HG02943 (cell line): ENCODE data around the gene IGFL1.
"Not testable (repeated sequence)": the region's sequence is repeated elsewhere in the genome, so short reads cannot be mapped to it uniquely, and the experiment has no call there.

Source experiments
- ATAC-seq: cut with Tn5 transposase; IDR thresholded peaks from one replicate; pipeline ENCODE4 v1.9.1; 2021; ENCODE audit warnings: mild to moderate bottlenecking, low read depth, moderate library complexity; ENCODE audit not compliant: unreplicated experiment

The IGFL1 gene

DNA sequence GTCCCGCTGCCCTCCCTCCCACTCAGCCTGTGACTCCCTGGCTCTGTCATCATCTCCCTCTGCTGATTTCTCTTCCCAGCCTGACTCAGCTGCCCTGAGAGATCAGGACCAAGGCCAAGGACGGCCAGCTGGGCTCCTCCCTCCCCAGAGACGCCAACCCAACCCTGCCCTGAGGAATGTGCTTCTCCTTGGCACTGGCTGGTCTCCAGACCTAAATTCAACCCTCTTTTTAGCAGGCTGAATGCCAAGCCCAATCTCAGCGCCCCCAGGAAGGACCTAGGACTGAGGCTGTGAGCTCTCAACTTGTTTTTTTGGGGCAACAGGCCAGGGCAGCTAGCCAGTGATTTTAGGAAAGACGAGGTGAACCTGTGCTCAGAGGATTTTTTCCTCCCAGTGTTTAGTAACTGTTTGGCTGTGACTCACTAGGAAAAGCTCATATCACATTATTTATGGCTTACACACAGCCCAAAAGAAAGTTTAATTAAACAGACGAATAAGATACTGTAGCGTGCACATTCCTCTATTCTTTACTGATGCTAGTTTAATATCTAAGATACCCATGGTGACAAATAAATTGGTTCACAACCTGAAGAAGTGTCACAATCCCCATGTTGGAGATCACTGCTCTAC lies 7.4 kb upstream of the IGFL1 start:
- ATAC-seq = no peak

DNA sequence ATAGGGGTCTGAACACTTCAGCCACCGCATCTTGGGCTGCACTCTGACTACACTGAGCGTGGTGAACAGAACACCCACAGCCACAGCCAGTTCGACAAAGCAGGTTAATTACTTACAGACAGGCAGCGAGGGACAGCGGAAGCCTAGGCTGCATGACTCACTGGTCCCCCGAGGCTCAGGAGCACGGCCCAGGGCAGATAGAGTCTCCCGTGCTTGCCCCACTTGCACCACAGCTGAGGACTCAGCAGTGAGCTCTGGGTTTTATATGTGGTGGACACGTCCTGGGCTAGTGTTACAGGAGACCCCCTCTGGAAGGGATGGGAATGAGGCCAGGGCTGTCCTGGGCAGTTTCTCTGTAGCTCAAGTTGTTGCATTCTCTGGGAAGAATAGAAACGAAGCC lies 5.8 kb upstream of the IGFL1 start:
- ATAC-seq = not testable (repeated sequence)

DNA sequence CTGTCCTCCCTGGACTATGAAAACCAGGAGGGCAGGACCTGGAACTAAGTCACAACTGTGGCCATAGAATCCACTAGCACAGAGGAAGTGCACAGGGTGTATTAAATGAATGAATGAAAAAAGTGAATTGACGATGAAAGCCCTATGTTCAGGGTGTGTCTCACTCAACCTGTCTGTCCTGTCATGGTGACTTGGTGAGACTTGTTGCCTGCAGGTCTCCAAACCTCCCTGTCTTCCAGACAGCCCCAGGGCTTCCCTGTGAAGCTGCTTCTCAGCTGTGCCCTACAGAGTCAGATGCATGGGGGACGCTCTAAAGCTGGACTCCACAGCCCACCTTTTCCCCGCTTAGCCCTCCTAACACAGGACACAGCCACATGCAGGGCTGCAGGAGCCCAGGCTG lies 4.8 kb upstream of the IGFL1 start:
- no peak for ATAC-seq

DNA sequence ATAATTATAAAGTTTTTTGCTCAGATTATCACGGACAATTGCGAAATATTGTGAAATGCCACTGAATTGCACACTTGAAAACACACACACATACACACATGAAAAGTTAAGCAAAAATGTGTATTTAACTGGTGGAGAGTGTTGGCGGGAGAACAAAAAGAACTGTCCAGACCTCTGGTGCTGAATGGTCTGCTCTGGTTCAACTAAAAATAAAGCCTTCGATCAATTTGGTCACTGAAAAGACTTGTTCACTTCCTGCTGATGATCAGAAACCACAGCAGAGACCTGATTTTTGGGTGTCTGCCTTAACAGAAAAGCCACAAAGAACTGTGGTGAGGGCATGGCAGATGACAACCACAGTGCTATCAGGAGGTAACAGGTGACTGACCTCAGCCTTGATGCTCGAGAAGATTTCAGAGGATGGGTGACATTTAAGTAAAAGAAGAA lies 4.0 kb upstream of the IGFL1 start:
- no peak for ATAC-seq

DNA sequence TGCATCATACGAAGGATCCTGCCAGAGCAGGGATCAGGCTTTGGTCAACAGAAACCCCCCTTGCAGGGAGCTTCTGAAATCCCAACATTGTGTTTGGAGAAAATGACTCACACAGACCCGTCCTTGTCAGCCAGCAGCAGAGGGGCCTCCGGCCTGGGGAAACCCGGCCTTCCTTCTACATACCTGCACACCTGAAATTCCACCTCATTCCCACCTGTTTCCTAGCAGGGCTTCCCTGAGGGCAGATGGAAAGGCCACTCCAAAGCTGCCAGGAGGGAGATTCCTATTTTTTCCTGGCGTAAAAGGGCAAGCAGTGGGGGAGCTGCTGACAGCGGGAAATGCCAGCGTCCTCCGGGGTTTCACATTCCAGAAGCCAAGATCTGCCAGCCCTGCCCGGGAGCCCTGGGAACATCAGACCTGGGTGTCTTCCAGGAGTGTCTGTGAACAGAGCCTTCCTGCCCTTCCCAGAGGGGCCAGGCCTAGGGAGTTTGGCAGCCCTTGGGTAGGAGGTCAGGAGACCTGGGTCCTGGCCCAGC lies 3.0 kb upstream of the IGFL1 start:
- no peak for ATAC-seq

DNA sequence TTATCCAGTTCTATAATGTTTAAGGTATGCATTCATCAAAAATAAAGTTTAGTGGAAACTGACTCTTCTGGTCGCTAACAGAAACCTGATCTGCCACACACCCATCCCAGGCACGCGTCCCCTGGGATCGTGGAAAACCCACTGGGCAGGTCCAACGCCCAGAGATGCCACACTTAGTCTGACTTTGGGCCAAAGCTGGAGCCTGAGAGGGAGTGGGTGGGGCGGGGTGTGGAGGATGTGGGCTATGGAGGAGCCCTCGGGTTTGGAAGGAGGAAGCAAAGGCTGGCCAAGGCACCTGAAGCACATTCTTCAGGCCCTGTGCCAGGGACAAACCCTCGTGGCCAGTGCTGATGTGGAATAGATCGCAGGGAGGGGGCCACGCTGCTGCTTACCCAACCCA lies 2.5 kb downstream of the IGFL1 start:
- no peak for ATAC-seq

DNA sequence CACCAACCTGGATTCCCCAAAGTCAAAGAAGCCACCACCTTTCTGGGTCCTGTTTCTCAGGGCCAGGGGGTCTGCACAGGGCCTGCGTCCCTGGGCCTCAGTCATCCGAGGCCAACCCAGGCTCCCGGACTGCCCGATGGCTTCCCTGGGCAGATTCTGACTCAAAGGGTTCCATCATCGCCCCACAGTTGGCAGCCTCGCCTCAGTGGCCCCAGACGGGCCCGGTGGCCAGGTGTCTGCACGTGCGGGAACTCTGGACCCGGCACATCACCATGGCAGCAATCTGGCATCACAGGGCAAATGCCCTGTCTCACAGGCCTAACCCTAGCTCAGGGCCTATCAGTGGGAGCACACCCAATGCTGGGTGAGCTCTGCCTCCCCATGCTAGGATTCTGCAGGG lies 2.9 kb downstream of the IGFL1 start:
- ATAC-seq = no peak

DNA sequence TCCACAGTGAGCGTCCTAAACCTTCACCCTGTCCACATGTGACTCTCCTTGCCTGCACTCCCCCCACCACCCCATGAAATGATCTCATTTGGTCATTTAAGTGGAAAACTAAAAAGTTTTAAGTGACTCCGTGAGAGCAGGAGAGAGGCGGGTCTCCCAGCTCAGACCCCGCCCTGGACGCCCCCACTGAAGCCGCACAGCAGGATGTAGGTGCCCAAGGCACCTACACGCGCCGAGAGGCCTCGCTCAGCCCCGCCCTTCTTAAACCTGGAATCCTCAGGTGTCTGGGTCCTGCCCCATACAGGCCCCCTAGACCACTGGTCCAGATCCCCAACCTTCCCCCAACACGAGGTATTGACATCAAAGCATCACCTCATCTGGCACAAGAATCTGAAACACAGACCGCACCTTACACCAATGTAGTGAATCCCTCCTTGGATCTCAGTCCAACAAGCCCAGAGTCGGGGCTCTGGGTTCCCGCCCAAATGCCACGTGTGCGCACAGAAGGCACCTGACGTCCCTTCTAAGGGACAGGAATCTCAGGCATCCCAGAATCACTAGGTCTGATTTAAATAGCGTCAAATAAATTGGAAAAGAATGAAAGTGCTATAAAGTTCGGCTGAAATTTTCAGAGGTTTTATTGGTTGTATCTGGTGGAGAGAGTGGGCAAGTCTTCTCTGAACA lies 3.5 kb downstream of the IGFL1 start:
- ATAC-seq = no peak

DNA sequence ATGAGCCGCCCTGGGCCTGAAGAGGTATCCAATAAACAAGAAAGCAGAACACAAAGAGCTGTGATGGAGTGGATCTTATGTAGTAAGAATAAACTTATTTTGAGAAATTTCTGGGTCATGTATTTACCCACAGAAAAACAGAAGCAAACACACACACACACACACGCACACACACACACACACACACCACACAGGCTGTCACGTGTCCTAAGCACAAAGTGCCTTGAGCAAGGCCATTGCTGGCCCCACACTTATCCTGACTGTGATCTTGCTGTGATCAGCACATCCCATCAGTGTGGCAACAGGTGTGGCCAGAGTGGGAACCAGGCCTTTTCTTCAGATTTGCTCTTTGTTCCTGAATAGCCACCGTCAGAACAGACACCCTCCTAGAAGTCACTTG lies 4.3 kb downstream of the IGFL1 start:
- not testable (repeated sequence) for ATAC-seq

DNA sequence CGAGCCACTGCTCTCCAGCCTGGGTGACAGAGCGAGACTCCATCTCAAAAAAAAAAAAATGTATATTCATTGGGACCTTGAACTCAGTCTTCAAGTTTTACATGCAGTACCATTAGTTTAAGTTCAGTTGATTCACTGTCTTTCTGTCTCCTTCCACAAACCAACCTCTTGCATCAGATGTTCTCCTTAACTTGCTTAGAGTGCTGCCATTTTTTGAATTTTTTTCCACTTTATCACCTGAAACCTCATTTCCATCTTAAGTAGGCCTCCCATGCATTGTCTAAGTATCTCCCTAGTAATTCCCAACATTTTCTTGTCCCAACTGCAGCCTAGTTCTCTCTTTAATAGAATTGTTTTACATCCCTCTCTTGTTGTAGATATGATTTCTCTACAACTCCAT lies 8.6 kb downstream of the IGFL1 start:
- not testable (repeated sequence) for ATAC-seq

DNA sequence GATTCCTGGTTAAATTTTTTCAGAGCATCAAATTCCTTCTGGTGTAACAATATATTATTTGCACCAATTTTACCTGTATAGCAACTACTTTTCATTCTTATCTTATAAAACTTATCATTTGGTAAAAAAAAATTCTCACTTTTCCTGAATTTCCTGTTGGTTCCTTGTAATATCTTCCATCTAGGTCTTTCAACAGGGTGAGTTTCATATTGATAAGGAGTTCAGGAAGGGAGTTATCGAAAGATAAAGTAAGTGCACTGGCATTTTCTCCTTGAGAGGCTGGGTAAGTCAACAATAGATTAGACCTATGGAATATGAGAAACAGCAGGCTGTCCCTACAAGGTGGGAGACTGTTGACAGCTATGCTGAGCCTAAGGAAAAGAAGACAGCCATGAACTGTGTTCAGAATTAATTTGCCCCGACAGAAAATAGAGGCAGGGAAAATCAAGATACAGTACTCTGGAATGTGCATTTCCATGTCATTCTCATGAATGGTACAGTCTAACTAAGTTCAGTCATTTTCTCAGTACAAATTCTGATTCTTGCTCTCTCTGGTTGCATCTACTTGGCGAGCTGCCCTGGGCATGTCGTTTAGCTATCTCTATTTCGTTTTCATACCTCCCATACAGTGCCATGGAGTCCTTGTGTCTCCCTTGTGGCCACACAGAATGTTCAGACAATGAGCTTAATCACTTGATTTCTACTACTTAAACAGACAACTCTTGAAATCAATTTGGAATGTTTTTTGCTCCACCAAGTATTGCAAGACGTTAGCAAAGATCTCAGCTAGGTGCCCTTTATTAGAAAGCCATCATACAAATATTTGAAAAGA lies 9.9 kb downstream of the IGFL1 start:
- ATAC-seq = no peak

DNA sequence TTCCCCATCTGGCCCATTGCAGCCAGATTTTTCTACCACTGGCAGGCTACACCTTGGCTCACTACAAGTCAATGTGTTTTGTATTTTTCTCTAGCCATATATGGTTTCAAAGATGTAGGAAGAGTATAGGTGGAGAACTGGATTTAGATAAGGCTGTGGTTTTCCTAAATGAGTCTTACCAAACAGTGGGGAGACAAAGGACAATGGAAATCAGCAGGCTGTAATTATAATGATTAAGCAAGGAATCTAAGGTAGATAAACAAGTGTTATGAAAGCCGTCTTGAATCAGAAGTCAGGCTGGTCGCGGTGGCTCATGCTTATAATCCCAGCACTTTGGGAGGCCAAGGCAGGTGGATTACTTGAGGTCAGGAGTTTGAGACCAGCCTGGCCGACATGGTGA lies 11.2 kb downstream of the IGFL1 start:
- ATAC-seq = no peak

DNA sequence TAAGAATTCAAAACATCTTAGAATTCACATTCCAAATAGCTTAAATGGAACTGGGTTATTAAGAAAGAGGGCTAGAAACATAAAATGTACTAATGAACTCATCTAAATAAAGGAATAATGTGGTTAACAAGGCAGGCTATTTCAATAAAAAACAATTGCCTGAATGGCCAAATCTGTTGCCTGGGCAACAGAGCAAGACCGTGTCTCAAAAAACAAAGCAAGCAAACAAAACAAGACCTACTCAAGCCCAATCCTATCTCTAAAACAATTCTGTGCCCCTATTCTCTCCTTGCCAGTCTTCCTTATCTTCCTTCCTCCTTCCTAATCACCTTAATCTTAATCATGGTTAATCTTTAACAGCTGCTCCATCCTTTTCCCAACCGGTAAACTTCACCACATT lies 12.1 kb downstream of the IGFL1 start:
- no peak for ATAC-seq

DNA sequence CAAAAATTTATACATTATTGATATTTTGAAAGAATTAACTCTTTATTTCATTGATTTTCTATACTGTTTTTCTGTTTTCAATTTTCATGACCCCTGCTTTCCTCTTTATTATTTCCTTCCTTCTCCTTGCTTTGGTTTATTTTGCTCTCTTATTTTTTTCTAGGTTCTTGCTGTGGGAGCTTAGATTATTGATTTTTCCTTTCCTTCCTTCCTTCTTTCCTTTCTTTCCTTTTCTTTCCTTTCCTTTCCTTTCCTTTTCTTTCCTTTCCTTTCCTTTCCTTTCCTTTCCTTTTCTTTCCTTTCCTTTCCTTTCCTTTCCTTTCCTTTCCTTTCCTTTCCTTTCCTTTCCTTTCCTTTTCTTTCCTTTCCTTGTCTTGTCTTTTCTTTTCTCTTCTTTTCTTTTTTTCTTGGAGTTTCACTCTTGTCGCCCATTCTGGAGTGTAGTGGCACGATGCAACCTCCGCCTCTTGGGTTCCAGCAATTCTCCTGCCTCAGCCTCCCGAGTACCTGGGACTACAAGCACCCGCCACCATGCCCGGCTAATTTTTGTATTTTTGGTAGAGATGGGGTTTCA lies 13.6 kb downstream of the IGFL1 start:
- not testable (repeated sequence) for ATAC-seq

DNA sequence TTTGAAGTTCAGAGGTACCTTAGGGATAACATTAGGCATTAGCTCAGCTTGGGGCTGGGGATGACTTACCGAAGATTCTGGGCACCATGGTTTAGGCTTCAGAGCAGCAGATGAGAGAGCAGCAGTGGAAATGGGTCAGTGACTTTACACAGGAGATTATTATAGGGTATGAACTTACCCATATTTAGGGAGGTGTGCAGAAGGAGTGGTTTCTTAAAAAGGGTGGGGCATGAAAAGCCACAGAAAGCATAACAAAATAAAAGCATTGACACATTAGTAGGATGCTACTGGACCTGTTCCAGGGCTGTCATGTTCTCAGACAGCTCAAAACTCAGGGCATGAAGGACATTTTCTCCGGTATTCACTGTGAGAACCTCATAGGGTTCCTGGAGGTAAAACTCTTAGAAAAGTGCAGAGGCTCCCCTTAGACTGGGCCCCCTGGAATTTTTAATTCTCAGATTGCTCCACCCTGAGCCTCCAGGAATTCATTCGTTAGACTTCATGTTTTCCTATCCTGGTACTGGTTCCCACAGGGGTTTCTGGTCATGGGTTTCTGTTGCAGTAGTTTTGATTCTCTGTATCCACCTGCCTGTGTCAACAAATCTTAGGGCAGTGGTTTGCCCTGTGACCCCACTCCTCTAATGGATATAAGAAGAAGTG lies 20.7 kb downstream of the IGFL1 start:
- no peak for ATAC-seq

DNA sequence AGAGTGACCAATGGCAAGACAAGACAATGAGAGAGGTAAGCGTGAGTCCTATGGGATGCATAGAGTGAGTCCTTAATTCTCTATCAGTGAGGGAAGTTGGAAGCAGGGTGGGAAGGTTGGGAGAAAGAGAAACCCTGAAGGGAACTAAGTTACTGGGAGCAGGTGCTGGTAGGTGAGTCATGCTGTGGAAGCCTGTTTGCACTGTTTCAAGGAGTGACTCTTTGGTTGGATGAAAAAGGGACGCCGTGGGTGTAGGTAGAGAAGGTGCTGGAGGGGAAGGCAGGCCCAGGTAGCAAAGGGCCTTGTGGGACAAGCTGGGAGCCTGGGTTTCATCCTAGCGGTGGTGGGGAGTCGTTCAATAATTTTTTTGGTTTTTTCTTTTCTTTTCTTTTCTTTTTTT lies 21.9 kb downstream of the IGFL1 start:
- ATAC-seq = no peak

DNA sequence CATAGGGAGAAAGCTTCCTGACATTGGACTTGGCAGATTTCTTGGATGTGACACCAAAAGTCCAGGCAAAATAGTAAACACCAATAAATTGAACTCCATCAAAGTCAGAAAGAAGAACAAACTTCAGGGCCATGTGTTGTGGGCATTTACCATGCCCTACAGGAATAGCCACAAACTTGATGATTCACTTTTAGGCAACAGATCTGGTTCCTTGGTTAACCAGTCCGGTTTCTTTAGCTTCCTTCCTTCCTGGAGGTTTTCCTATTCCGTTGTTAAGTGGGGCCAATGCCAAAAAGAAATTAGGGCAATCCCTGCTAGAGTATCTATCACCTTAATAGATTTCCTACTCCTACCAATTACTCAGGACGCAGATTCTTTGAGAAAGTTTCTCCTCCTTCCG lies 25.2 kb downstream of the IGFL1 start:
- ATAC-seq = no peak

DNA sequence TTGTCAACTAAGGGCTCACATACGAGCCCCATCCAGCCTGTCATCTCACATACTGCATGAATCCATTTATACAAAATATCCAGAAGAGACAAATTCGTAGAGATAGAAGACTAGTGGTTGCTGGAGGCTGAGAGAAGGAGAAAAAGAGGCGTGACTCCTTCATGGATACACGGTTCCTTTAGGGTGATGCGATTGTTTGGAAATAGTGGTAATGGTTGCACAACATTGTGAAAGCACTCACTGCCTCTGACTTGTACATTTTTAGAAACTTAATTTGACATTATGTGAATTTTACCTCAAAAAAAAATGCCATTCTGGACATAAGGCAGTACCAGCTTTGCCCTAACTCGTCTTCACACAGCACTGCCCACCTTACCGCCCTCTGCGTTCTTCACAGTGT lies 27.3 kb downstream of the IGFL1 start:
- ATAC-seq = no peak

DNA sequence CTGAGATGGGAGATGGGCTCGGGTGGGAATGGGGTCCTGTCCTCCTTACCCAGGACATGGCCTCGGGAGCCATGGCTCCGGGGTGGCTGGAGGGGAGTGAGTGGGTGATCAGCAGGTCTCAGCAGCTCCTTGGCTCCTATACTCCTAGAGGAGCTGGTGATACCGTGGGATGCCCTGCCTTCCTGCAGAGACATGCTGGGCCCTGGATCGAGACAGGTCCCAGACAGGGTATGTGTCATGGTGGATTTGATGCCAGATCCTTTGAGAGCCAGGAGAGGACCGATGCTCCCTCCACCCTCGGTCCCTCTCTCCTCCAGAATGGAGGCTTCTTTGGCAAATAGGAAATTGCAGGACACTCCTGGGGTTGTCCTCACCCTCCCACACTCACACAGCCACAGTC lies 32.0 kb downstream of the IGFL1 start:
- ATAC-seq = not testable (repeated sequence)

DNA sequence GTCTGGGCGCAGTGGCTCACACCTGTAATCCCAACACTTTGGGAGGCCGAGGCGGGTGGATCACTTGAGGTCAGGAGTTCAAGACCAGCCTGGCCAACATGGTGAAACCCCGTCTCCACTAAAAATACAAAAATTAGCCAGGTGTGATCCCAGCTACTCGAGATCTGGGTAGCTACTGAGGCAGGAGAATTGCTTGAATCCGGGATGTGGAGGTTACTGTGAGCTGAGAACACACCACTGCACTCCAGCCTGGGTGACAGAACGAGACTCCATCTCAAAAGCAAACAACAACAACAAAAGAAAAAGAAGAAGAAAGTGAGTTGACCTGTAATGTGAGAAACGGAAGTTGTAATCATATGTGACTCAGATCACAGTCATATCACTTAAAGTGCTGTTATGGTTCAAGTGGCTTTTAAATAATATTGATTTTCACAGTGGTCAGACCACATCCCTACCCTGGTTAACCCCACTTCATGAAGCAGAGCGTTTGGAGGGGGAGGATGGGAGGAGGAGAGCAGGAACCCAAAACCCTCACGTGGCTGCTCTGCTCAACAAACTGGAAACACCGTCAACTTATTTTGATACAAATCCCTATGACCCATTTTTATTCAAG lies 33.2 kb downstream of the IGFL1 start:
- ATAC-seq = not testable (repeated sequence)
